ENCODE data around the gene NRCAM. TPM values are rescaled to one million over a fixed set of nuclear protein-coding genes. Genes with fewer than 3 reads are reported as not detected.
"Not testable (repeated sequence)": the region's sequence is repeated elsewhere in the genome, so short reads cannot be mapped to it uniquely, and the experiment has no call there.

Gene NRCAM
- total RNA-seq, 4 donors from 2014 or later = 1.3 to 4.7 (median 2.2) TPM

DNA sequence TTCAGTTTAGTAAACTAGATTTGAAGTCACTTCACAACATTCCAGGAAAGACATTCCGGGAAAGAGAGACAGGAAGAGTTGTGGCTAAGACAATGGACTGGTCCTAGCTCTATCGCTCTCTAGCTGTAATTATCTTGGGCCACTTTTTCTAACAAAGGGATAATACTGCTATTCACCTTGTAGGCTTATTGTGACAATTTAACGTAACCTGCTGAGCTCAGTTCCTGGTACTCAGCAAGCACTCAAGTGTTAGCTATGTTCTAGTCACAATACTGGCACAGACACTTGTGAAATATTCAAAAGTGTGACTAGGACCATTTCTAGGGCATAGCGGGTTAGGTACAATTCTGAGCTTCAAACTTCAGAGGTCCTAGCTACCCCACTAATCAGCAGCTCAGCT lies 12.0 kb upstream of the NRCAM start:
- TF ChIP-seq, protein P1, sequence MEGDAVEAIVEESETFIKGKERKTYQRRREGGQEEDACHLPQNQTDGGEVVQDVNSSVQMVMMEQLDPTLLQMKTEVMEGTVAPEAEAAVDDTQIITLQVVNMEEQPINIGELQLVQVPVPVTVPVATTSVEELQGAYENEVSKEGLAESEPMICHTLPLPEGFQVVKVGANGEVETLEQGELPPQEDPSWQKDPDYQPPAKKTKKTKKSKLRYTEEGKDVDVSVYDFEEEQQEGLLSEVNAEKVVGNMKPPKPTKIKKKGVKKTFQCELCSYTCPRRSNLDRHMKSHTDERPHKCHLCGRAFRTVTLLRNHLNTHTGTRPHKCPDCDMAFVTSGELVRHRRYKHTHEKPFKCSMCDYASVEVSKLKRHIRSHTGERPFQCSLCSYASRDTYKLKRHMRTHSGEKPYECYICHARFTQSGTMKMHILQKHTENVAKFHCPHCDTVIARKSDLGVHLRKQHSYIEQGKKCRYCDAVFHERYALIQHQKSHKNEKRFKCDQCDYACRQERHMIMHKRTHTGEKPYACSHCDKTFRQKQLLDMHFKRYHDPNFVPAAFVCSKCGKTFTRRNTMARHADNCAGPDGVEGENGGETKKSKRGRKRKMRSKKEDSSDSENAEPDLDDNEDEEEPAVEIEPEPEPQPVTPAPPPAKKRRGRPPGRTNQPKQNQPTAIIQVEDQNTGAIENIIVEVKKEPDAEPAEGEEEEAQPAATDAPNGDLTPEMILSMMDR (IDR thresholded peaks at IDR 0.05) = no peak
- TF ChIP-seq EP300 (IDR thresholded peaks at IDR 0.05) (no peak), POLR2A (IDR thresholded peaks at IDR 0.05) (no peak), POLR2AphosphoS5 (IDR thresholded peaks at IDR 0.05) (no peak)
- no peak for ATAC-seq
- Histone ChIP-seq H3K36me3 (peaks cover 0 to 23% of the 10 kb centered on the region in 2 donors), H3K4me3 (no peak overlapping the region), H3K9me3 (no peaks in the 10 kb centered on the region), H3K4me1 (no peaks in the 10 kb centered on the region), H3K27me3 (no peaks in the 10 kb centered on the region), H3K27ac (no peak overlapping the region)
- 69 to 78% methylated on average over 3 to 4 of the region's 4 CpGs for WGBS, 2 donors (ENCODE audit: low coverage in 1 of 2)

DNA sequence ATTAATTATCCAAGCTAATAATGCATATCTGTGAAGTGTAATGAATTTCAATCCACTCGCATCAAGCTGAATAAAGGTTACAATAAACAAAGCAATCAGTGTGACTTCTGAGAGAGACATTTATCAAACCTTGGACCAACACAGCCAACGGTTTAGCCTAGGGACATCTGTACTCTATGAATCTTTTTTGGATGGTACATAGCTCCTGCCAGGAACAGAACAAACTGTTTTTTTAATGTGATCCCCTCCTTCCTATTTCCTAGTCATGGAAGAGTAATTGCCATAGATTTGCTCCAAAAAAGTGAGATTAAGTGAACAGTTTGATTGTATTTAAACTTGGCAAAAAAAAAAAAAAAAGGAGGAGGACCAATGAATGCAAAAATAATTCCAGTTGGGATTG lies 11.2 kb upstream of the NRCAM start:
- Histone ChIP-seq H3K36me3 (peaks cover 0 to 15% of the 10 kb centered on the region in 2 donors), H3K4me3 (no peak overlapping the region), H3K27me3 (no peaks in the 10 kb centered on the region), H3K9me3 (no peaks in the 10 kb centered on the region), H3K27ac (no peak overlapping the region), H3K4me1 (no peaks in the 10 kb centered on the region)
- TF ChIP-seq POLR2A (IDR thresholded peaks at IDR 0.05) (no peak), EP300 (IDR thresholded peaks at IDR 0.05) (no peak), POLR2AphosphoS5 (IDR thresholded peaks at IDR 0.05) (no peak)
- TF ChIP-seq, protein P1 (IDR thresholded peaks at IDR 0.05) = no peak
- no peak for ATAC-seq
- 25 to 43% methylated on average over 2 of the region's 2 CpGs for WGBS, 2 donors (ENCODE audit: low coverage in 1 of 2)

DNA sequence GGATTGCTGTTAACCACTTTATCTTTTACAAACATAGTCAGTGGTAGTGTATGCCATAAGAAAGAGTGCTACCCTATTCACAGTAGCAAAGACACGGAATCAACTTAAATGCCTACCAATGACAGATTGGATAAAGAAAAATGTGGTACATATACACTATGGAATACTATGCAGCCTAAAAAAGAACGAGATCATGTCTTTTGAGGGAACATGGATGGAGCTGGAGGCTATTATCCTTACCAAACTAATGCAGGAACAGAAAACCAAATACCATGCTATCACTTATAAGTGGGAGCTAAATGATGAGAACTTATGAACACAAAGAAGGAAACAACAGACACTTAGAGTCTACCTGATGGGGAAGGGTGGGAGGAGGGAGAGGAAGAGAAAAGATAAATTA lies 10.1 kb upstream of the NRCAM start:
- H3K9me3 ChIP-seq, H3K27ac ChIP-seq, H3K4me3 ChIP-seq, H3K27me3 ChIP-seq, H3K36me3 ChIP-seq, ATAC-seq, H3K4me1 ChIP-seq: not testable (repeated sequence)
- 89 to 100% methylated on average over 2 of the region's 2 CpGs for WGBS, 2 donors (ENCODE audit: low coverage in 1 of 2)

DNA sequence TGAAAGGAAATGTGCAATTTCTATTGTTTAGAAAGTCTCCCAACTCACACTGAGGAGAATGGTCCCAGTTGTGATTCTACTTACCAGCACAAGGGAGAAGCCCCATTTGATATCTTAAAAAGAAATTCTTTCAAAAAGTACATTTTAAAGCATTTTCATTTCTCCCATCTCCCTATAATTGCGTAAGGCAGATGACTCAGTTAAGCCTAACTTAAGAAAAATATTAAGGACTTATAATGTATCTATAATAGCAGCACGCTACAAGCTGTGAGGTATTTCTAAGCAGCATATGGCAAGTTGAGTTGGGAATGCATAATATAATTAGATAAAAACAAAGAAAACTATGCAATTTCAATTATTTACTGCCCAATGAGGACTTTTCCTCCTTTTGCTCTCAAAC lies 8.5 kb upstream of the NRCAM start:
- H3K27ac ChIP-seq = no peak overlapping the region
- H3K36me3 ChIP-seq = no peaks in the 10 kb centered on the region
- peaks cover 12% of the 10 kb centered on the region for H3K27me3 ChIP-seq
- TF ChIP-seq, protein P1 (IDR thresholded peaks at IDR 0.05) = no peak
- TF ChIP-seq POLR2AphosphoS5 (IDR thresholded peaks at IDR 0.05) (no peak), POLR2A (IDR thresholded peaks at IDR 0.05) (no peak), EP300 (IDR thresholded peaks at IDR 0.05) (no peak)
- no peaks in the 10 kb centered on the region for H3K9me3 ChIP-seq
- no peaks in the 10 kb centered on the region for H3K4me1 ChIP-seq
- no peak for ATAC-seq
- 94 to 100% methylated on average over 1 to 2 of the region's 2 CpGs for WGBS, 2 donors (ENCODE audit: low coverage in 1 of 2)
- H3K4me3 ChIP-seq = no peak overlapping the region

DNA sequence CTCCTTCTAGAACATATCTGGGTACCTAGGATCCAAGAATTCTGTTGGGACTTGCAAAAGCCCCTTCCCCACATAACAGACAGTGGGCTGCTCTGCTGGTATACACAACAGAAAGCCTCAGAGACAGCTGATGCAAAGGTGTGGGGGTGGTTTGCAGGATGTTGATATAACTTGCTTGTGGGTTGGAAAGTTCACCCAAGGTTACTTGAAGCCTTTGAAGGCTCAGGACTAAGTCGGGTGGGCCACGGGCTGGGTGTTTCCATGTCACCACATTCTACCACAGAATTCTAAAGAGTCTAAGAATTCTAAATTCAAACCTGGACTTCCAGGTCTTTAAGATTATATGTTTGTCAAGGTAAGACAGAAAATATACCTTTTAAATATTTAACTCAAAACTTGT lies 7.4 kb upstream of the NRCAM start:
- no peak overlapping the region for H3K4me3 ChIP-seq
- H3K9me3 ChIP-seq = no peaks in the 10 kb centered on the region
- H3K27me3 ChIP-seq = peaks cover 23% of the 10 kb centered on the region
- WGBS, 2 donors (ENCODE audit: low coverage in 1 of 2) = 43 to 60% methylated on average over 2 of the region's 2 CpGs
- ATAC-seq = no peak
- no peaks in the 10 kb centered on the region for H3K36me3 ChIP-seq
- H3K27ac ChIP-seq = no peak overlapping the region
- H3K4me1 ChIP-seq = no peaks in the 10 kb centered on the region
- no peak for TF ChIP-seq POLR2AphosphoS5 (IDR thresholded peaks at IDR 0.05)
- TF ChIP-seq, protein P1 (IDR thresholded peaks at IDR 0.05) = no peak

DNA sequence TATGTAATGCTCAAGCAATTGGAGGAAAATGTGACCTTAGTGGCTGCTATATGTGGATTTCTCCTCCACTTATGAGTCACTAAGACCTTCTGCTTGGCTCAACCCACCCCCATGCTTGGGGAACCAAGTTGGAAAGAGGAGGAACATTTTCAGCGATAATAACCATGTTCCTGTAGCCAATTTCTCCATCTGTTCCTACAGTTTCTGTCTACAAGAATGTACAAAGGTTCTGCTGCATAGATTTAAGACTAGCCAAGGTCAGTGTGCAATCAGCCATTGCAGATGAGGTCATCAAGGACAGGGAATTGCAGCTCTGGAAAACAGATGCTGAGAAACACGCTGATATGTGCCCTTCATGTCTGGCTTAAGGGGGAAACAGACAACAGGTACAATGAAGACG lies 5.6 kb upstream of the NRCAM start:
- Histone ChIP-seq H3K9me3 (no peaks in the 10 kb centered on the region), H3K4me3 (no peak overlapping the region), H3K36me3 (no peaks in the 10 kb centered on the region), H3K27me3 (peaks cover 41% of the 10 kb centered on the region), H3K4me1 (peaks cover 0 to 4% (median 0%) of the 10 kb centered on the region in 3 donors), H3K27ac (no peak overlapping the region)
- no peak for ATAC-seq
- WGBS, 2 donors (ENCODE audit: low coverage in 1 of 2) = 77 to 79% methylated on average over 3 of the region's 3 CpGs
- TF ChIP-seq EP300 (IDR thresholded peaks at IDR 0.05) (no peak), POLR2A (IDR thresholded peaks at IDR 0.05) (no peak), POLR2AphosphoS5 (IDR thresholded peaks at IDR 0.05) (no peak)
- TF ChIP-seq, protein P1 (IDR thresholded peaks at IDR 0.05) = no peak

Measured in gastroesophageal sphincter (tissue), 4 donors.